Mesenteric fat pad (tissue), 1 donor: ENCODE measurements around the gene KRTAP10-12. TPM values are rescaled to one million over a fixed set of nuclear protein-coding genes. Genes with fewer than 3 reads are reported as not detected.
A peak's percentile ranks its signal among the peaks of the same experiment; 100 is the strongest.

Experiments
- DNase-seq: peaks from one replicate; pipeline ENCODE4 v3.0.0-alpha.2; 2020; ENCODE audit warnings: low spot score
- total RNA-seq: library from RNA; stranded (reverse); fragmentation: NEBNext Ultra II Directional; extraction: Animal tissue kit (Norgen Biotek cat#: 25700); gene quantifications from one replicate; pipeline ENCODE4 v1.2.1, GENCODE V29; 2021
- donor health status: DM: yes; HTN: yes; CAD: no.

Gene KRTAP10-12
- total RNA-seq, 1 donor from 2014 or later: not detected

GRCh38 chr21:44710756-44711326 is 13.9 kb downstream of the KRTAP10-12 start:
- peak; percentile 78 for DNase-seq

GRCh38 chr21:44711327-44712202 is 14.6 kb downstream of the KRTAP10-12 start, which contains the start of gene TSPEAR:
Gene TSPEAR, minus strand, starts transcription at chr21:44711572. Its CDS starts 58 bp downstream, at chr21:44711514.
- DNase-seq: peak; percentile 81

- DNase-seq: peak; percentile 24
Observed at GRCh38 chr21:44712203-44713028, 15.4 kb downstream of the KRTAP10-12 start.

DNA sequence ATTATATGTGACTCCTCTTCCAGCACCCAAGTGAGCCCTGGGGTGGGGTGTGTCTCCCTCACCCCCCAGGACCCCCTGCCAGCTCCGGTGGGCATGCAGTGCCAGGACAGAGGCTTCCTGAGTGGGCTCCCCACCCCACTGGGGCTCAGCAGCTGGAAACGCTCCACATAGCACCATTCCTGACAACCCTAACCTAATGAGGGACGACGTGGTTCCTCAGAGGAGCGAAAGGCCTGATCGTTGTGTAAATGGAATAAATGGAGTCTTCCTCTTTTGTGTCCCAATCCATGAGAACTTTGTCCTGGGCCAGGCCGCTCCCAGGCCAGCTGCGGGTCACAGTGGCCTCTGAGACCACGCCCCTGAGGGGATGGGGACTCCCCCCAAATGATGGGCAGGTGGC is 16.2 kb downstream of the KRTAP10-12 start:
- peak; percentile 74 for DNase-seq

DNA sequence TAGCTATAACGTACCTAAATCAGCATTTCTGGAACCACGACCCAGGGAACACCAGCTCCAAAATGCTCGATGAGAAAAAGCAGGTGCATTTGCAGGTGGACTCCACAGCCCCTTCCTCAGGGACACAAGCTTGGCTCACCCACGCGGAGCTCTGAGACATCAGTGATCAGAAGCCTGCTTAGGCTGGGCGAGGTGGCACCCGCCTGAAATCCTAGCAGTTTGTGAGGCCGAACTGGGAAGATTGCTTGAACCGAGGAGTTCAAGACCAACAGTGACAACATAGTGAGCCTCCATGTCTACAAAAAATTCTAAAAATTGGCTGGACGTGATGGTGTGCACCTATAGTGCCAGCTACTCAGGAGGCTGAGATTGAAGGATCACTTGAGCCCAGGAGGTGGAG is 16.9 kb downstream of the KRTAP10-12 start:
- peak; percentile 67 for DNase-seq

GRCh38 chr21:44714905-44715304 is 17.9 kb downstream of the KRTAP10-12 start:
- DNase-seq: peak; percentile 8

DNA sequence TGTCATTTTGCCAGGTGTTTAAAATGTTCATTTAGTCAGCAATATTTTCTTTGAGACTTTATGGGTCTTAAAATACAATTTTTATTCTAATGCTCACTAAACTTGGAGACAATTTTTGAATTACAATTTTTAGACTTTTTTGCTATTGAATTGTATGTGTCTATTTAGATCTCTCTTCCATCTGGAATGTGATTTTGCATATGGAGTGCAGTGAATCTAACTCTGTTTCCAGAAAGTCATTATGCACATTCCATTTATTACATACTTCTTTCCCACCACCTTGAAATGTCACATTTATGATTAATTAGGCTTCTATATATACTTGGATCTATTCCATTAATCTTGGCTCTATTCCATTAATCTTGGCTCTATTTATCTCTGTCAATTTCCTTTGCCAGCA is 20.0 kb downstream of the KRTAP10-12 start:
- no peak for DNase-seq

DNA sequence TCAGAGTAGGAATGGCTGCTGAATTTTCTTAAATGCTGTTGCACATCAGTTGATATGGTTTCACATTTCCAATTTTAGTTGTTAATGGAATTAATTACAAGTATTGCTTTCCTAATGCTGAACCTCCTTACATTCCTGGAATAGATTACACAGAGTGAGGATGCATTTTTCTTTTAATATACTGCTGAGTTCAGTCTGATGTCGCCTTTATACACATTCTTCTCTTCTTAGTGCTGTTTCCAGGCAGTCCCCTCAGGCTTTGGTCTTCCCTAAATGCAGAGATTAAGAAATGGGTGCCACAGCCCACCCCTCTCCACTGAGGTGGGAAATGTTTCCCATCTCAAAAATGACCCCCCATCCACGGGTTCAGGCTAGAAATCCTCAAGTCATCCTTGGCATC is 21.1 kb downstream of the KRTAP10-12 start:
- no peak for DNase-seq

DNA sequence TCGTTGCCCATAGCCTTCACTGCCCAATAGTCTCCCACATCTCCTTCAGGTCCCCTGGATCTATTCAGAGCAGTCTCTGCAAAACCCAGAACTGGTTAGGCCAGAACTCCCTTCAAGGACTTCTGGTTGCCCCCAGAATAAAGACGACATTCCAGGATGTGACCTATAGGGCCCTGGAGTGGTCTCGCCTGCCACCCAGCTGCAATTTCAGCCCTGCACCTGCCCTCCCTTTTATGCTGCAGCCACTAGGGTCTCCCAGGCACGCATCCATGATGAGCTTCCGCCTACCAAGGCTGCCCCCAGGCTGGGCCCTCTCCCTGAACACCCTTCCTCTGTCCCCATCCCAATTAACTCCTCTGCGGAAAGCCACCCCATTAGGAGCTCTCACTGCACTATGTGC is 21.6 kb downstream of the KRTAP10-12 start:
- peak; percentile 60 for DNase-seq

DNA sequence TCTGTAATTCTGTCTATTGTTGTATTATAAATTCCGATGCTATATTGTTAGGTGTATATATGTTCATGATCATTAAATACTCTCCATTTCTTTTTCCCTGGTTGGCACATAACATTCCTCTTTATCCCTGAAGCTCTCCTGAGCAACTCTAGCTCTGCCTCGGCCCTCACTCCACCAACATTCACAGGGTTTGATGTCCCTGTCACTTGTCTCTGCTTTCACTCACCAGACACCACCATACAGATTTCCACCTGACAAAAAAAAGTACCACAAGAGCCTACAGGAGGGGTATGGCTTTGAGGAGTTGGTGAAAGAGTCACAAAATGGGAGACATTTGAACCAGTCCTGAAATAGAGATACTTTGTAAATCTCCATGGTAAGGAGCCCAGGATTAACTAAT is 23.2 kb downstream of the KRTAP10-12 start:
- no peak for DNase-seq

- peak; percentile 51 for DNase-seq
Observed at GRCh38 chr21:44722731-44723130, 25.8 kb downstream of the KRTAP10-12 start.

DNA sequence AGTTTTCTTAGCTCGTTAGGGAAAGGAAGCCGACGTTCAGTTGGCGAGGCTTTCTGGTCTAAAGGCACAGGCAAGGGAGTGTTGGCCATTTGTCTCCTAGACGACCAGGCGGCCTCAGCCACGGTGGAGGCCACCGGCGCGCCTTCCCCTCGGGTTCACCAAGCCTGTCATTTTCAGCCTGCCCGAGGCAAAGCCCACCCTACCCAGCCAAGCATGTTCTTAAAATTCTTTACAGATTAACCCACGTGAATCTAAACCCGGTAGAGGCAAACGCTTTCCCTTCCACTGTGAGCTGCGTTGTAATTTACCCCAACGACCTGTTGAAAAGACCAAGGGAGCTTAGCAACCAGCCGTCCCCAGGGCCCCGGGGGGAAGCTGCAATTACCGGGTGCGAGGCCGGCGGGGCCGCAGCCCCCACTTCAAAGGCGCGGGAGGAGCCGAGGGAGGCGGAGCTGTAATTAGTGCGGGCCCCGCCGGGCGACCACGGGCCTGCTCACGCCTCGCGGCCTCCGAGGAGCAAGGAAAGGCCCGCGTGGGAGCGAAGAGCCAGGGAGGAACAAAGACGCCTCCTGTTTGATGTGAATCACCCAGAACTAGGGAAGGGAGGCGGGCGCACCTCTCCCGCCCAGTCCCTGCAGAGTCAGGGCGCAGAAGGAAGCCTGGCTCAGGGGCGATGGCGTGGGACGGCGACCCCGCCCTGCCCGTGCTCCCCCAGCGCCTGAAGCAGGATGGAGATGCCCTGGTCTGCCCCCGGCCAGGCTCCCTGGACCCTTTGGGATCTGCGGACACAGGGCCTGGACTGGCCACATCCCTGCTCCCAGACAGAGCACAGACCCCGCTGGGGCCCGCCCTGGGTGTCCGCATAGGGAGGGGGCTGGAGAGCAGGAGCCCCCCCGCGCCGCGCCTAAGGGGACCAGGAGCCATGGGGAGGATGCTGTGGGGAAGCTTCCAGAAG is 26.5 kb downstream of the KRTAP10-12 start:
- peak; percentile 86 for DNase-seq

- DNase-seq: peak; percentile 65
Observed at GRCh38 chr21:44724196-44724595, 27.2 kb downstream of the KRTAP10-12 start.

- DNase-seq: peak; percentile 49
Observed at GRCh38 chr21:44724926-44725325, 28.0 kb downstream of the KRTAP10-12 start.

GRCh38 chr21:44726826-44727225 is 29.9 kb downstream of the KRTAP10-12 start:
- DNase-seq: peak; percentile 73

DNA sequence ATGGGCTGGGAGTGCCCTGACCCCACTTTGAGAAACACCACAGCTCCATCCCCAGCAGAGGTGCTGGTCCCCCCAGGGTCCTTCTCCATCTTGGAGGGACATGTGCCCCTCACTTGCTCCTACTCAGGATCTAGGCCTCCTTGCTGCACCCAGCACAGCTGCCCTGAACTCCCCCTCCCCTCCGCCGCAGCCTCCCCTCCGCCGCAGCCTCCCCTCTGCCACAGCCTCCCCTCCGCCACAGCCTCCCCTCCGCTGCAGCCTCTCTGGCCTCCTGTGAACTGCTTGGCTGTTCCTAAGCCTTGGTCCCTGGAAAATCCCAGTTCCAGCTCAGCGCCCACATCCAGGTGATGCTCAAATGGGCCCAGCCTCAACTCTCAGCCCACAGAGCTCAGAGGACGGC is 30.3 kb downstream of the KRTAP10-12 start:
- no peak for DNase-seq

- peak; percentile 68 for DNase-seq
Observed at GRCh38 chr21:44727757-44728156, 30.8 kb downstream of the KRTAP10-12 start.

- peak; percentile 59 for DNase-seq
Observed at GRCh38 chr21:44728716-44729115, 31.7 kb downstream of the KRTAP10-12 start.

GRCh38 chr21:44729336-44730027 is 32.5 kb downstream of the KRTAP10-12 start:
- peak; percentile 86 for DNase-seq

DNA sequence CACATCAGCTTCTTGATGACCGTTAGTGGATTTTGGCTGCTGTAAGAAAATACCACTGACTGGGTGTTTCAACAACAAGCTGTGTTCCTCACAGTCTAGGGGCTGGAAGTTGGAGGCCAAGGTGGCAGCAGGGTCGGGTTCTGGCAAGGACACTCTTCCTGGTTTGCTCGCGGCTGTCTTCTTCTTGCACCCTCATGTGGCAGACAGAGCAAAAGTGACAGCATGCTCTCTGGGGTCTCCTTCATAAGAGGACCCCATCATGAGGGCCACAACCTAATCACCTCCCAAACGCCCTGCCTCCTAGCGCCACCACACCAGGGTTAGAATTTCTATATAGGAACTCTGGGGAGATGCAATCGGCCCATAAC is 33.0 kb downstream of the KRTAP10-12 start:
- no peak for DNase-seq
